GM23338 (cell line): Measurements from ENCODE around the gene TASP1. TPM values are rescaled to one million over a fixed set of nuclear protein-coding genes. Genes with fewer than 3 reads are reported as not detected.

Experiments
- ATAC-seq: fragments of 200-7000 bp; cut with Tn5 transposase; 3 replicates; pipeline ENCODE4 v1.9.1; 2020
- DNase-seq: peaks from one replicate; pipeline ENCODE4 v3.0.0-alpha.2; 2015; ENCODE audit warnings: low spot score
- H2AFZ ChIP-seq: fragments of 200-600 bp; sonication (generic); 2 replicates; pipeline ENCODE4 v1.8.0; 2016; ENCODE audit warnings: antibody characterized with exemption, mild to moderate bottlenecking, moderate library complexity
- H3F3A ChIP-seq: fragments of 200-600 bp; sonication (generic); replicated peaks from 2 replicates; pipeline ENCODE4 v1.8.0; 2017; ENCODE audit warnings: antibody characterized with exemption, mixed run types, low read depth
- H3K27ac ChIP-seq: fragments of 200-600 bp; sonication (generic); 2 replicates; pipeline ENCODE4 v1.6.1; 2016; ENCODE audit warnings: low read depth
- H3K27me3 ChIP-seq: fragments of 200-600 bp; sonication (generic); 2 replicates; pipeline ENCODE4 v1.8.0; 2016; ENCODE audit warnings: mild to moderate bottlenecking, mixed run types, moderate library complexity; ENCODE audit not compliant: insufficient read depth
- H3K36me3 ChIP-seq: fragments of 200-600 bp; sonication (generic); 2 replicates; pipeline ENCODE4 v1.8.0; 2016; ENCODE audit warnings: mild to moderate bottlenecking; ENCODE audit not compliant: insufficient read depth
- H3K4me1 ChIP-seq: fragments of 200-600 bp; sonication (generic); 2 replicates; pipeline ENCODE4 v1.8.0; 2016; ENCODE audit warnings: mild to moderate bottlenecking, moderate library complexity; ENCODE audit not compliant: insufficient read depth
- H3K4me2 ChIP-seq: fragments of 200-600 bp; sonication (generic); 2 replicates; pipeline ENCODE4 v1.7.1; 2017; ENCODE audit warnings: mixed run types
- H3K4me3 ChIP-seq: fragments of 200-600 bp; sonication (generic); 2 replicates; pipeline ENCODE4 v1.6.1; 2016; ENCODE audit warnings: mixed run types
- H3K79me2 ChIP-seq: fragments of 200-600 bp; sonication (generic); replicated peaks from 2 replicates; pipeline ENCODE4 v1.8.0; 2017; ENCODE audit warnings: mild to moderate bottlenecking; ENCODE audit not compliant: insufficient read depth
- H3K9me2 ChIP-seq: fragments of 200-600 bp; sonication (generic); 2 replicates; pipeline ENCODE4 v1.8.0; 2017; ENCODE audit not compliant: insufficient read depth
- H4K20me1 ChIP-seq: fragments of 200-600 bp; sonication (generic); replicated peaks from 2 replicates; pipeline ENCODE4 v1.8.0; 2017; ENCODE audit warnings: mild to moderate bottlenecking; ENCODE audit not compliant: insufficient read depth
- H3K27ac Mint-ChIP-seq: 2 replicates; pipeline ENCODE4 v1.8.0; 2020; ENCODE audit warnings: inconsistent platforms, mild to moderate bottlenecking, moderate library complexity, mixed read lengths
- H3K27me3 Mint-ChIP-seq: 3 replicates; pipeline ENCODE4 v1.8.0; 2022; ENCODE audit warnings: low read depth, mild to moderate bottlenecking, moderate library complexity, mixed read lengths, inconsistent platforms; ENCODE audit not compliant: insufficient read depth, poor library complexity
- H3K36me3 Mint-ChIP-seq: 3 replicates; pipeline ENCODE4 v1.8.0; 2021; ENCODE audit warnings: low read depth, mild to moderate bottlenecking, inconsistent platforms, moderate library complexity, mixed read lengths
- H3K4me1 Mint-ChIP-seq: 3 replicates; pipeline ENCODE4 v1.8.0; 2020; ENCODE audit warnings: mild to moderate bottlenecking, inconsistent platforms, mixed read lengths
- H3K4me3 Mint-ChIP-seq: 3 replicates; pipeline ENCODE4 v1.8.0; 2021; ENCODE audit warnings: moderate library complexity, mild to moderate bottlenecking, inconsistent platforms, mixed read lengths
- H3K9me3 Mint-ChIP-seq: 3 replicates; pipeline ENCODE4 v1.8.0; 2020; ENCODE audit warnings: moderate library complexity, mild to moderate bottlenecking, inconsistent platforms, mixed read lengths
- CREB1 ChIP-seq: fragments of 250-450 bp; sonication (Bioruptor Pico); IDR thresholded peaks from 2 replicates; pipeline ENCODE4 v1.5.0; 2020; ENCODE audit warnings: low read depth, mild to moderate bottlenecking, moderate library complexity
- EZH2 ChIP-seq: fragments of 200-600 bp; sonication (generic); IDR thresholded peaks from one replicate; pipeline ENCODE4 v1.8.0; 2017; ENCODE audit warnings: antibody characterized with exemption, mild to moderate bottlenecking, low read depth; ENCODE audit not compliant: unreplicated experiment
- EZH2phosphoT487 ChIP-seq: fragments of 200-600 bp; sonication (generic); IDR thresholded peaks from one replicate; pipeline ENCODE4 v1.8.1; 2018; ENCODE audit warnings: antibody characterized with exemption; ENCODE audit not compliant: unreplicated experiment
- JUNB ChIP-seq: IDR thresholded peaks from one replicate; pipeline ENCODE4 v1.6.1; 2016; ENCODE audit warnings: antibody characterized with exemption; ENCODE audit not compliant: unreplicated experiment
- NANOG ChIP-seq: IDR thresholded peaks from 2 replicates; pipeline ENCODE4 v1.6.1; 2016; ENCODE audit warnings: antibody characterized with exemption, borderline replicate concordance
- POLR2AphosphoS5 ChIP-seq: IDR thresholded peaks from 2 replicates; pipeline ENCODE4 v1.6.1; 2016; ENCODE audit warnings: antibody characterized with exemption, low read depth
- STAT1 ChIP-seq: IDR thresholded peaks from one replicate; pipeline ENCODE4 v1.6.1; 2016; ENCODE audit warnings: antibody characterized with exemption; ENCODE audit not compliant: unreplicated experiment
- ZNF114 ChIP-seq: fragments of 250-450 bp; sonication (Bioruptor Pico); IDR thresholded peaks from 2 replicates; pipeline ENCODE4 v1.5.0; 2020; ENCODE audit warnings: mild to moderate bottlenecking, moderate library complexity
- ZNF331 ChIP-seq: fragments of 250-450 bp; sonication (Bioruptor Pico); IDR thresholded peaks from 2 replicates; pipeline ENCODE4 v1.5.0; 2020; ENCODE audit warnings: low read depth, mild to moderate bottlenecking, moderate library complexity
- polyA plus RNA-seq: library from polyadenylated mRNA; unstranded; fragments of >200 nt; fragmentation: Nextera tagmentation; extraction: Ambion mirVana; gene quantifications from 2 replicates; pipeline ENCODE4 v1.2.1, GENCODE V29; 2016
- total RNA-seq: library from RNA; depleted of rRNA; stranded (reverse); fragments of >200 nt; shearing (Covaris generic); gene quantifications from 2 replicates; pipeline ENCODE4 v1.2.3, GENCODE V29; 2014
- TF ChIP-seq, protein P1 (sequence below): fragments of 250-450 bp; sonication (Bioruptor Pico); IDR thresholded peaks from 2 replicates; pipeline ENCODE4 v1.5.0; 2020; ENCODE audit warnings: mild to moderate bottlenecking, moderate library complexity
- TF ChIP-seq, protein P2 (sequence below): IDR thresholded peaks from 2 replicates; pipeline ENCODE4 v1.6.1; 2016; ENCODE audit warnings: antibody characterized with exemption
- TF ChIP-seq, protein P3 (sequence below): IDR thresholded peaks from one replicate; pipeline ENCODE4 v1.6.1; 2018; ENCODE audit warnings: antibody characterized with exemption; ENCODE audit not compliant: unreplicated experiment
- TF ChIP-seq, protein P4 (sequence below), 2 experiments: fragments of 200-600 bp in 1 of 2; sonication (generic) in 1 of 2; conservative IDR thresholded peaks; 2 replicates each; pipeline versions ENCODE4 v1.5.1 to v1.6.1; 2016 to 2017; ENCODE audit warnings: antibody characterized with exemption in 2 of 2, low read depth in 2 of 2, mild to moderate bottlenecking in 2 of 2, moderate library complexity in 1 of 2

The TASP1 gene
- total and polyA plus RNA-seq, 2 experiments from 2014 or later, result 9.7 to 9.8 TPM

DNA sequence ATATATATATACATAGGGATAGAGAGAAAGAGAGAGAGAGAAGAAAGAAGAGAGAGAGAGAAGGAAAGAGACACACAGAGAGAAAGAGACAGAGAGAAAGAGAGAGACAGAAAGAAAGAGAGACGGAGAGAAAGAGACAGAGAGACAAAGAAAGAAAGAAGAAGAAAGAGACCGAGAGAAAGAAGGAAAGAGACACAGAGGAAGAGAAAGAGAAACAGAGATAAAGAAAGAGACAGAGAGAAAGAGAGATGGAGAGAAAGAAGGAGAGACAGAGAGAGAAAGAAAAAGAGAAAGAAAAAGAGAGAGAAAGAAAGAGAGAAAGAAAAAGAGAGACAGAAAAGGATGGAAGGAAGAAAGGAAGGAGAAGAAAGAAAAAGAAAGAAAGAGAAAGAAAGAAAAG is 46.9 kb upstream of the TASP1 start:
- Mint-ChIP-seq H3K9me3 (no peaks in the 10 kb centered on the region), H3K4me3 (no peak overlapping the region), H3K36me3 (no peaks in the 10 kb centered on the region), H3K27ac (no peak overlapping the region), H3K4me1 (no peaks in the 10 kb centered on the region), H3K27me3 (peaks cover 1% of the 10 kb centered on the region)
- no peak for ATAC-seq
- TF ChIP-seq, protein P1, sequence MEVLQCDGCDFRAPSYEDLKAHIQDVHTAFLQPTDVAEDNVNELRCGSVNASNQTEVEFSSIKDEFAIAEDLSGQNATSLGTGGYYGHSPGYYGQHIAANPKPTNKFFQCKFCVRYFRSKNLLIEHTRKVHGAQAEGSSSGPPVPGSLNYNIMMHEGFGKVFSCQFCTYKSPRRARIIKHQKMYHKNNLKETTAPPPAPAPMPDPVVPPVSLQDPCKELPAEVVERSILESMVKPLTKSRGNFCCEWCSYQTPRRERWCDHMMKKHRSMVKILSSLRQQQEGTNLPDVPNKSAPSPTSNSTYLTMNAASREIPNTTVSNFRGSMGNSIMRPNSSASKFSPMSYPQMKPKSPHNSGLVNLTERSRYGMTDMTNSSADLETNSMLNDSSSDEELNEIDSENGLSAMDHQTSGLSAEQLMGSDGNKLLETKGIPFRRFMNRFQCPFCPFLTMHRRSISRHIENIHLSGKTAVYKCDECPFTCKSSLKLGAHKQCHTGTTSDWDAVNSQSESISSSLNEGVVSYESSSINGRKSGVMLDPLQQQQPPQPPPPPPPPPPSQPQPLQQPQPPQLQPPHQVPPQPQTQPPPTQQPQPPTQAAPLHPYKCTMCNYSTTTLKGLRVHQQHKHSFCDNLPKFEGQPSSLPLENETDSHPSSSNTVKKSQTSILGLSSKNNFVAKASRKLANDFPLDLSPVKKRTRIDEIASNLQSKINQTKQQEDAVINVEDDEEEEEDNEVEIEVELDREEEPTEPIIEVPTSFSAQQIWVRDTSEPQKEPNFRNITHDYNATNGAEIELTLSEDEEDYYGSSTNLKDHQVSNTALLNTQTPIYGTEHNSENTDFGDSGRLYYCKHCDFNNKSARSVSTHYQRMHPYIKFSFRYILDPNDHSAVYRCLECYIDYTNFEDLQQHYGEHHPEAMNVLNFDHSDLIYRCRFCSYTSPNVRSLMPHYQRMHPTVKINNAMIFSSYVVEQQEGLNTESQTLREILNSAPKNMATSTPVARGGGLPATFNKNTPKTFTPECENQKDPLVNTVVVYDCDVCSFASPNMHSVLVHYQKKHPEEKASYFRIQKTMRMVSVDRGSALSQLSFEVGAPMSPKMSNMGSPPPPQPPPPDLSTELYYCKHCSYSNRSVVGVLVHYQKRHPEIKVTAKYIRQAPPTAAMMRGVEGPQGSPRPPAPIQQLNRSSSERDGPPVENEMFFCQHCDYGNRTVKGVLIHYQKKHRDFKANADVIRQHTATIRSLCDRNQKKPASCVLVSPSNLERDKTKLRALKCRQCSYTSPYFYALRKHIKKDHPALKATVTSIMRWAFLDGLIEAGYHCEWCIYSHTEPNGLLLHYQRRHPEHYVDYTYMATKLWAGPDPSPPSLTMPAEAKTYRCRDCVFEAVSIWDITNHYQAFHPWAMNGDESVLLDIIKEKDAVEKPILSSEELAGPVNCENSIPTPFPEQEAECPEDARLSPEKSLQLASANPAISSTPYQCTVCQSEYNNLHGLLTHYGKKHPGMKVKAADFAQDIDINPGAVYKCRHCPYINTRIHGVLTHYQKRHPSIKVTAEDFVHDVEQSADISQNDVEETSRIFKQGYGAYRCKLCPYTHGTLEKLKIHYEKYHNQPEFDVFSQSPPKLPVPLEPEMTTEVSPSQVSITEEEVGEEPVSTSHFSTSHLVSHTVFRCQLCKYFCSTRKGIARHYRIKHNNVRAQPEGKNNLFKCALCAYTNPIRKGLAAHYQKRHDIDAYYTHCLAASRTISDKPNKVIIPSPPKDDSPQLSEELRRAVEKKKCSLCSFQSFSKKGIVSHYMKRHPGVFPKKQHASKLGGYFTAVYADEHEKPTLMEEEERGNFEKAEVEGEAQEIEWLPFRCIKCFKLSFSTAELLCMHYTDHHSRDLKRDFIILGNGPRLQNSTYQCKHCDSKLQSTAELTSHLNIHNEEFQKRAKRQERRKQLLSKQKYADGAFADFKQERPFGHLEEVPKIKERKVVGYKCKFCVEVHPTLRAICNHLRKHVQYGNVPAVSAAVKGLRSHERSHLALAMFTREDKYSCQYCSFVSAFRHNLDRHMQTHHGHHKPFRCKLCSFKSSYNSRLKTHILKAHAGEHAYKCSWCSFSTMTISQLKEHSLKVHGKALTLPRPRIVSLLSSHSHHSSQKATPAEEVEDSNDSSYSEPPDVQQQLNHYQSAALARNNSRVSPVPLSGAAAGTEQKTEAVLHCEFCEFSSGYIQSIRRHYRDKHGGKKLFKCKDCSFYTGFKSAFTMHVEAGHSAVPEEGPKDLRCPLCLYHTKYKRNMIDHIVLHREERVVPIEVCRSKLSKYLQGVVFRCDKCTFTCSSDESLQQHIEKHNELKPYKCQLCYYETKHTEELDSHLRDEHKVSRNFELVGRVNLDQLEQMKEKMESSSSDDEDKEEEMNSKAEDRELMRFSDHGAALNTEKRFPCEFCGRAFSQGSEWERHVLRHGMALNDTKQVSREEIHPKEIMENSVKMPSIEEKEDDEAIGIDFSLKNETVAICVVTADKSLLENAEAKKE, result no peak
- no peak for TF ChIP-seq ZNF331 (CRISPR knock-in tag)
- TF ChIP-seq, protein P2, sequence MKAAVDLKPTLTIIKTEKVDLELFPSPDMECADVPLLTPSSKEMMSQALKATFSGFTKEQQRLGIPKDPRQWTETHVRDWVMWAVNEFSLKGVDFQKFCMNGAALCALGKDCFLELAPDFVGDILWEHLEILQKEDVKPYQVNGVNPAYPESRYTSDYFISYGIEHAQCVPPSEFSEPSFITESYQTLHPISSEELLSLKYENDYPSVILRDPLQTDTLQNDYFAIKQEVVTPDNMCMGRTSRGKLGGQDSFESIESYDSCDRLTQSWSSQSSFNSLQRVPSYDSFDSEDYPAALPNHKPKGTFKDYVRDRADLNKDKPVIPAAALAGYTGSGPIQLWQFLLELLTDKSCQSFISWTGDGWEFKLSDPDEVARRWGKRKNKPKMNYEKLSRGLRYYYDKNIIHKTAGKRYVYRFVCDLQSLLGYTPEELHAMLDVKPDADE, result no peak
- TF ChIP-seq NANOG, result no peak
- no peak for TF ChIP-seq EZH2phosphoT487
- TF ChIP-seq CREB1 (CRISPR knock-in tag), result no peak
- TF ChIP-seq POLR2AphosphoS5, result no peak
- TF ChIP-seq, protein P3, sequence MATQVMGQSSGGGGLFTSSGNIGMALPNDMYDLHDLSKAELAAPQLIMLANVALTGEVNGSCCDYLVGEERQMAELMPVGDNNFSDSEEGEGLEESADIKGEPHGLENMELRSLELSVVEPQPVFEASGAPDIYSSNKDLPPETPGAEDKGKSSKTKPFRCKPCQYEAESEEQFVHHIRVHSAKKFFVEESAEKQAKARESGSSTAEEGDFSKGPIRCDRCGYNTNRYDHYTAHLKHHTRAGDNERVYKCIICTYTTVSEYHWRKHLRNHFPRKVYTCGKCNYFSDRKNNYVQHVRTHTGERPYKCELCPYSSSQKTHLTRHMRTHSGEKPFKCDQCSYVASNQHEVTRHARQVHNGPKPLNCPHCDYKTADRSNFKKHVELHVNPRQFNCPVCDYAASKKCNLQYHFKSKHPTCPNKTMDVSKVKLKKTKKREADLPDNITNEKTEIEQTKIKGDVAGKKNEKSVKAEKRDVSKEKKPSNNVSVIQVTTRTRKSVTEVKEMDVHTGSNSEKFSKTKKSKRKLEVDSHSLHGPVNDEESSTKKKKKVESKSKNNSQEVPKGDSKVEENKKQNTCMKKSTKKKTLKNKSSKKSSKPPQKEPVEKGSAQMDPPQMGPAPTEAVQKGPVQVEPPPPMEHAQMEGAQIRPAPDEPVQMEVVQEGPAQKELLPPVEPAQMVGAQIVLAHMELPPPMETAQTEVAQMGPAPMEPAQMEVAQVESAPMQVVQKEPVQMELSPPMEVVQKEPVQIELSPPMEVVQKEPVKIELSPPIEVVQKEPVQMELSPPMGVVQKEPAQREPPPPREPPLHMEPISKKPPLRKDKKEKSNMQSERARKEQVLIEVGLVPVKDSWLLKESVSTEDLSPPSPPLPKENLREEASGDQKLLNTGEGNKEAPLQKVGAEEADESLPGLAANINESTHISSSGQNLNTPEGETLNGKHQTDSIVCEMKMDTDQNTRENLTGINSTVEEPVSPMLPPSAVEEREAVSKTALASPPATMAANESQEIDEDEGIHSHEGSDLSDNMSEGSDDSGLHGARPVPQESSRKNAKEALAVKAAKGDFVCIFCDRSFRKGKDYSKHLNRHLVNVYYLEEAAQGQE, result no peak
- TF ChIP-seq, protein P4, sequence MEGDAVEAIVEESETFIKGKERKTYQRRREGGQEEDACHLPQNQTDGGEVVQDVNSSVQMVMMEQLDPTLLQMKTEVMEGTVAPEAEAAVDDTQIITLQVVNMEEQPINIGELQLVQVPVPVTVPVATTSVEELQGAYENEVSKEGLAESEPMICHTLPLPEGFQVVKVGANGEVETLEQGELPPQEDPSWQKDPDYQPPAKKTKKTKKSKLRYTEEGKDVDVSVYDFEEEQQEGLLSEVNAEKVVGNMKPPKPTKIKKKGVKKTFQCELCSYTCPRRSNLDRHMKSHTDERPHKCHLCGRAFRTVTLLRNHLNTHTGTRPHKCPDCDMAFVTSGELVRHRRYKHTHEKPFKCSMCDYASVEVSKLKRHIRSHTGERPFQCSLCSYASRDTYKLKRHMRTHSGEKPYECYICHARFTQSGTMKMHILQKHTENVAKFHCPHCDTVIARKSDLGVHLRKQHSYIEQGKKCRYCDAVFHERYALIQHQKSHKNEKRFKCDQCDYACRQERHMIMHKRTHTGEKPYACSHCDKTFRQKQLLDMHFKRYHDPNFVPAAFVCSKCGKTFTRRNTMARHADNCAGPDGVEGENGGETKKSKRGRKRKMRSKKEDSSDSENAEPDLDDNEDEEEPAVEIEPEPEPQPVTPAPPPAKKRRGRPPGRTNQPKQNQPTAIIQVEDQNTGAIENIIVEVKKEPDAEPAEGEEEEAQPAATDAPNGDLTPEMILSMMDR (conservative IDR thresholded peaks at IDR 0.05; ENCODE audit: low read depth in 2 of 2), result no peak
- no peak for TF ChIP-seq JUNB
- TF ChIP-seq EZH2, result no peak
- no peak for TF ChIP-seq STAT1
- TF ChIP-seq ZNF114 (CRISPR knock-in tag), result no peak
- no peaks in the 10 kb centered on the region for H3K79me2 ChIP-seq
- H2AFZ ChIP-seq, result no peak overlapping the region
- no peak for DNase-seq
- H4K20me1 ChIP-seq, result no peaks in the 10 kb centered on the region
- no peaks in the 10 kb centered on the region for H3F3A ChIP-seq
- no peak overlapping the region for H3K4me2 ChIP-seq
- H3K4me3 ChIP-seq, result no peak overlapping the region
- H3K4me1 ChIP-seq, result no peaks in the 10 kb centered on the region
- H3K27me3 ChIP-seq, result no peaks in the 10 kb centered on the region
- H3K27ac ChIP-seq, result no peak overlapping the region
- H3K9me2 ChIP-seq, result no peaks in the 10 kb centered on the region; the same call in none of the 2 replicates
- no peaks in the 10 kb centered on the region for H3K36me3 ChIP-seq
